H1 (cell line): Measurements from ENCODE around the gene DIAPH2. TPM values are rescaled to one million over a fixed set of nuclear protein-coding genes. Genes with fewer than 3 reads are reported as not detected.
A peak's percentile ranks its signal among the peaks of the same experiment; 100 is the strongest.

ENCODE experiments used
- CTCF ChIA-PET: fragments of 300-600 bp; sonication (Branson Sonifier 250); formaldehyde crosslinking; loops from one replicate; lab custom pipeline; 2021; ENCODE audit not compliant: partially characterized antibody; lab: Charles Lee
- POLR2A ChIA-PET: fragments of 300-600 bp; sonication (Branson Sonifier 250); formaldehyde crosslinking; loops from one replicate; lab custom pipeline; 2021; ENCODE audit warnings: inconsistent platforms; ENCODE audit not compliant: partially characterized antibody; lab: Charles Lee
- DNase-seq, 2 experiments: peaks; one replicate each; pipeline versions ENCODE4 v3.0.0 to v3.0.0-alpha.2; 2010 to 2022; ENCODE audit warnings: low spot score in 2 of 2, low read depth in 1 of 2, mixed read lengths in 1 of 2
- FAIRE-seq: peaks from 2 replicates; lab custom pipeline; 2011; peaks lifted over from hg19 to GRCh38; lab: Jason Lieb, UNC
- H2AFZ ChIP-seq: 2 replicates; pipeline ENCODE4 v1.8.1; 2012; ENCODE audit warnings: low read length, inconsistent platforms
- H2AK5ac ChIP-seq: 2 replicates; pipeline ENCODE4 v1.6.1; 2013; ENCODE audit warnings: low read depth, low read length
- H2BK120ac ChIP-seq: replicated peaks from 2 replicates; pipeline ENCODE3; 2013; ENCODE audit warnings: low read depth, low read length, inconsistent platforms
- H2BK12ac ChIP-seq: 2 replicates; pipeline ENCODE4 v1.6.1; 2013; ENCODE audit warnings: low read depth, low read length
- H2BK15ac ChIP-seq: 2 replicates; pipeline ENCODE4 v1.6.1; 2013; ENCODE audit warnings: low read length
- H2BK20ac ChIP-seq: 2 replicates; pipeline ENCODE4 v1.6.1; 2013; ENCODE audit warnings: low read length
- H2BK5ac ChIP-seq: 2 replicates; pipeline ENCODE4 v1.6.1; 2013; ENCODE audit warnings: low read depth, low read length
- H3K14ac ChIP-seq: 2 replicates; pipeline ENCODE4 v1.6.1; 2013; ENCODE audit warnings: inconsistent platforms; ENCODE audit not compliant: insufficient read length
- H3K18ac ChIP-seq: 2 replicates; pipeline ENCODE4 v1.6.1; 2013; ENCODE audit warnings: low read length; ENCODE audit errors: extremely low read depth
- H3K23ac ChIP-seq: 2 replicates; pipeline ENCODE4 v1.6.1; 2013; ENCODE audit warnings: inconsistent platforms; ENCODE audit not compliant: insufficient read length
- H3K23me2 ChIP-seq: 2 replicates; pipeline ENCODE4 v1.6.1; 2013; ENCODE audit warnings: low read depth, low read length
- H3K27ac ChIP-seq: 2 replicates; pipeline ENCODE4 v1.6.1; 2011; ENCODE audit warnings: low read depth, low read length, inconsistent platforms
- H3K27me3 ChIP-seq, 4 experiments: replicated peaks in 1 of 4; 1 replicate in 1 of 4; 2 replicates in 3 of 4; pipeline versions ENCODE4 v1.6.1 to v1.8.1; 2011 to 2013; ENCODE audit warnings: low read length in 3 of 4, mild to moderate bottlenecking in 3 of 4, inconsistent platforms in 2 of 4, mixed read lengths in 2 of 4, moderate library complexity in 1 of 4; ENCODE audit not compliant: control insufficient read depth in 3 of 4, insufficient read depth in 3 of 4; ENCODE audit errors: extremely low read depth in 1 of 4
- H3K36me3 ChIP-seq, 4 experiments: 2 replicates each; pipeline versions ENCODE4 v1.6.1 to v1.8.1; 2011 to 2013; ENCODE audit warnings: mild to moderate bottlenecking in 4 of 4, low read length in 3 of 4, moderate library complexity in 2 of 4, control low read depth in 1 of 4, inconsistent platforms in 1 of 4; ENCODE audit not compliant: insufficient read depth in 4 of 4, control insufficient read depth in 2 of 4
- H3K4ac ChIP-seq: replicated peaks from 2 replicates; pipeline ENCODE3; 2013; ENCODE audit warnings: low read length, low read depth, mixed read lengths, inconsistent platforms; ENCODE audit not compliant: insufficient read length
- H3K4me1 ChIP-seq, 4 experiments: replicated peaks in 1 of 4; 1 replicate in 1 of 4; 2 replicates in 3 of 4; pipeline versions ENCODE4 v1.6.1 to v1.8.1; 2011 to 2013; ENCODE audit warnings: low read length in 3 of 4, inconsistent platforms in 2 of 4, mixed read lengths in 1 of 4; ENCODE audit not compliant: insufficient read depth in 4 of 4, control insufficient read depth in 3 of 4
- H3K4me2 ChIP-seq, 2 experiments: 2 replicates each; pipeline versions ENCODE4 v1.6.1 to v1.8.1; 2011 to 2013; ENCODE audit warnings: low read depth in 2 of 2, low read length in 2 of 2, control low read depth in 1 of 2, inconsistent platforms in 1 of 2, mild to moderate bottlenecking in 1 of 2; ENCODE audit not compliant: insufficient read depth in 1 of 2
- H3K4me3 ChIP-seq, 4 experiments: fragments of 200-600, 300-600 bp in 1 of 4; sonication (generic), shearing (Covaris generic), sonication (Bioruptor Twin) in 1 of 4; 2 replicates each; pipeline versions ENCODE4 v1.5.1 to v1.8.1; 2011 to 2016; ENCODE audit warnings: low read length in 4 of 4, low read depth in 3 of 4, control low read depth in 2 of 4, inconsistent platforms in 2 of 4, mild to moderate bottlenecking in 2 of 4, mixed read lengths in 1 of 4, moderate library complexity in 1 of 4; ENCODE audit not compliant: insufficient read depth in 2 of 4; ENCODE audit errors: extremely low read depth in 1 of 4
- H3K56ac ChIP-seq: replicated peaks from 2 replicates; pipeline ENCODE3; 2013; ENCODE audit warnings: low read depth, mild to moderate bottlenecking, mixed read lengths, low read length, inconsistent platforms; ENCODE audit not compliant: insufficient read length
- H3K79me1 ChIP-seq: 2 replicates; pipeline ENCODE4 v1.6.1; 2013; ENCODE audit warnings: low read depth, low read length, control low read depth
- H3K79me2 ChIP-seq, 2 experiments: 2 replicates each; pipeline versions ENCODE4 v1.6.1 to v1.8.1; 2012 to 2013; ENCODE audit warnings: low read length in 2 of 2, mild to moderate bottlenecking in 2 of 2, inconsistent platforms in 1 of 2; ENCODE audit not compliant: insufficient read depth in 2 of 2, control insufficient read depth in 1 of 2
- H3K9ac ChIP-seq, 4 experiments: replicated peaks in 1 of 4; 1 replicate in 1 of 4; 2 replicates in 3 of 4; pipeline versions ENCODE4 v1.6.1 to v1.8.1; 2011 to 2013; ENCODE audit warnings: low read depth in 3 of 4, low read length in 3 of 4, control low read depth in 2 of 4, mild to moderate bottlenecking in 2 of 4, moderate library complexity in 2 of 4, inconsistent platforms in 1 of 4; ENCODE audit errors: extremely low read depth in 1 of 4
- H3K9me3 ChIP-seq, 2 experiments: 2 replicates each; pipeline versions ENCODE4 v1.6.1 to v1.8.1; 2012 to 2013; ENCODE audit warnings: mild to moderate bottlenecking in 2 of 2, moderate library complexity in 2 of 2, control low read depth in 1 of 2, inconsistent platforms in 1 of 2, low read depth in 1 of 2, low read length in 1 of 2, mixed read lengths in 1 of 2; ENCODE audit not compliant: insufficient read depth in 2 of 2
- H4K20me1 ChIP-seq, 2 experiments: replicated peaks in 1 of 2; 2 replicates each; pipeline versions ENCODE3 to v1.8.1; 2011 to 2013; ENCODE audit warnings: inconsistent platforms in 2 of 2, low read length in 2 of 2, mild to moderate bottlenecking in 1 of 2; ENCODE audit not compliant: insufficient read depth in 2 of 2, control insufficient read depth in 1 of 2
- H4K5ac ChIP-seq: 2 replicates; pipeline ENCODE4 v1.6.1; 2013; ENCODE audit warnings: low read length, low read depth, mixed read lengths, inconsistent platforms; ENCODE audit not compliant: insufficient read length
- H4K8ac ChIP-seq: 2 replicates; pipeline ENCODE4 v1.8.0; 2013; ENCODE audit warnings: mild to moderate bottlenecking, moderate library complexity, low read length, inconsistent platforms; ENCODE audit not compliant: insufficient read depth; ENCODE audit errors: extremely low read depth
- H4K91ac ChIP-seq: replicated peaks from 2 replicates; pipeline ENCODE3; 2013; ENCODE audit warnings: low read length, mixed read lengths, inconsistent platforms; ENCODE audit not compliant: insufficient read length
- NANOG ChIP-seq: IDR thresholded peaks from 2 replicates; pipeline ENCODE4 v1.6.1; 2011; ENCODE audit warnings: low read length, low read depth, mild to moderate bottlenecking, inconsistent platforms; ENCODE audit not compliant: insufficient read depth, poor library complexity, severe bottlenecking
- POU5F1 ChIP-seq: IDR thresholded peaks from 2 replicates; pipeline ENCODE4 v1.6.1; 2011; ENCODE audit warnings: low read depth, mild to moderate bottlenecking, low read length, moderate library complexity
- SP2 ChIP-seq: IDR thresholded peaks from 2 replicates; pipeline ENCODE4 v1.6.1; 2012; ENCODE audit warnings: mild to moderate bottlenecking, low read length, inconsistent platforms
- TEAD4 ChIP-seq: IDR thresholded peaks from 2 replicates; pipeline ENCODE4 v1.6.1; 2012; ENCODE audit warnings: low read depth, low read length, inconsistent platforms, mixed read lengths
- WGBS, 2 experiments: shearing (Covaris generic) in 1 of 2; methylation state at CpG; one replicate each; pipeline versions ENCODE4 v1.1.6 to v1.1.7; 2013 to 2015; ENCODE audit warnings: low lambda C conversion rate in 2 of 2, mixed read lengths in 2 of 2, inconsistent platforms in 1 of 2, low coverage in 1 of 2, missing lambda C conversion rate in 1 of 2; ENCODE audit not compliant: insufficient replicate concordance in 2 of 2, insufficient coverage in 1 of 2, insufficient read length in 1 of 2; ENCODE audit errors: extremely low coverage in 1 of 2, missing lambda C conversion rate in 1 of 2; 5-methylcytosine and 5-hydroxymethylcytosine counted together
- polyA plus RNA-seq, 7 experiments: library from polyadenylated mRNA; depleted of rRNA in 3 of 7; stranded (reverse) in 5 of 7; unstranded in 2 of 7; fragments of >200 nt in 5 of 7; fragments of 200-250 nt in 2 of 7; gene quantifications; 1 replicate in 5 of 7; 2 replicates in 1 of 7; 4 replicates in 1 of 7; pipeline versions ENCODE4 v1.2.1 to v1.2.3, GENCODE V29; 2011 to 2013; ENCODE audit warnings: missing spikeins in 2 of 7, mixed read lengths in 2 of 7
- total RNA-seq: library from RNA; stranded (reverse); fragmentation: NEBNext Ultra II Directional; extraction: Animal tissue kit (Norgen Biotek cat#: 25700); gene quantifications from 2 replicates; pipeline ENCODE4 v1.2.1, GENCODE V29; 2021

DIAPH2 gene
- total and polyA plus RNA-seq, 2 of the 8 experiments (the other 6 are each of a cell fraction or from before 2014, with no cell fraction given), result 4.4 to 24.3 TPM

GRCh38 chrX:97556359-97556758, 871.7 kb downstream of the DIAPH2 start:
- 74% methylated on average over 3 of the region's 3 CpGs; no CpG with 5 or more reads in 1 of the 2 experiments for WGBS, 2 experiments
- Histone ChIP-seq H4K5ac (no peak overlapping the region), H3K27ac (no peak overlapping the region), H4K8ac (no peak overlapping the region), H3K4me1 (no peaks in the 10 kb centered on the region), H2AK5ac (no peak overlapping the region), H3K56ac (no peak overlapping the region), H2BK5ac (no peak overlapping the region), H2BK20ac (no peak overlapping the region), H2BK12ac (no peak overlapping the region), H2BK15ac (no peak overlapping the region), H3K27me3 (no peaks in the 10 kb centered on the region), H3K79me2 (no peaks in the 10 kb centered on the region), H4K20me1 (no peaks in the 10 kb centered on the region), H3K23ac (no peak overlapping the region), H2AFZ (no peak overlapping the region), H4K91ac (no peak overlapping the region), H3K79me1 (no peaks in the 10 kb centered on the region), H3K36me3 (no peaks in the 10 kb centered on the region), H3K4me2 (no peak overlapping the region), H3K23me2 (no peaks in the 10 kb centered on the region), H2BK120ac (no peak overlapping the region), H3K9ac (no peak overlapping the region), H3K9me3 (no peaks in the 10 kb centered on the region), H3K4ac (no peak overlapping the region), H3K14ac (no peak overlapping the region), H3K18ac (no peak overlapping the region), H3K4me3 (no peak overlapping the region)
- no peak for FAIRE-seq
- CTCF ChIA-PET, result no interaction called here
- TF ChIP-seq SP2 (no peak), POU5F1 (no peak), NANOG (no peak), TEAD4 (peak; percentile 84)
- DNase-seq, result no peak
- POLR2A ChIA-PET, result interaction anchor here (0.6 kb wide), 1 partner anchor 172 kb away, joined by 3 read pairs; no protein-coding TSS in a partner anchor
